ENCODE measurements around the gene CRMP1. TPM values are rescaled to one million over a fixed set of nuclear protein-coding genes. Genes with fewer than 3 reads are reported as not detected.

CRMP1 gene
- total and polyA plus RNA-seq, 9 of the 15 experiments (the other 6 are each of a cell fraction or from before 2014, with no cell fraction given): 0.03 to 0.04 TPM; not detected in 7

DNA sequence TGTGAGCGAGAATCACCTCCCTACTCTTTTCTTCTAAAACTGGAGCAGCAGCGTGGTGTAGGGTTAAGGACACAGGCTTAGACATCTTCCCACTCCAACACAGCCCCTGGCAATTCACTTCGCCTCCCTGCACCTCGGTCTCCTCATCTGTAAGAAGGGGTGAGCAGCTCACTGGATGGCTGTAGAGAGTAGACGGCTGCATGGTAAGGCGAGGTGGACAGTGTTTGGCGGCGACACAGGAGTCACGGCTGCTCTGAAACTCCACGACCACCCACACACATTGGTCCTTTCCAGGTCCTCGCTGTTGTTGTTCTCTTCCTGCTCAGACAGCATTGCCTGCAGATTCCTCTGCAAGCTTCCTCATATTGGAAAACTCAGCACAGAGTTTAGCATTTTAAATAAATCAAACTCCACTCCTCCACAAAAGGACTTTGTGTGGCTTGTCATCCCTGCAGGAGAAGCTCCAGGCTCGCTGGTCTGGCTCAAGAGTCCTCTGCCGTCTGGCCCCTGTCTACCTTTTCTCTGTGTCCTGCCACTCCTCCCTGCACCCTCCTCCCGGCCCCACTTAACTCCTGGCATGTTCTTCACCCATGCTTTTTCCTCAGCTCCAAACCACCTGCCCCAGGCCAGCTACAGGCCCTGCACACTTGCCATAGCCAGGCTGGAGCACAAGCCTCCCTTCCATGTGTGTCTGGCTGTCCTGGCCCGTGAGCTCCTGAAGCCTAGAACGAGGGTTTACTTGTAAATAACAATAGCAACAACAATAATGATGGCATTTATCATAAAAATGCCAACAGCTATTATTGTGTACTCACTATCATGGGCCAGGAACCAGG, 41.3 kb upstream of the CRMP1 start (continued):
- TF ChIP-seq, protein P1, sequence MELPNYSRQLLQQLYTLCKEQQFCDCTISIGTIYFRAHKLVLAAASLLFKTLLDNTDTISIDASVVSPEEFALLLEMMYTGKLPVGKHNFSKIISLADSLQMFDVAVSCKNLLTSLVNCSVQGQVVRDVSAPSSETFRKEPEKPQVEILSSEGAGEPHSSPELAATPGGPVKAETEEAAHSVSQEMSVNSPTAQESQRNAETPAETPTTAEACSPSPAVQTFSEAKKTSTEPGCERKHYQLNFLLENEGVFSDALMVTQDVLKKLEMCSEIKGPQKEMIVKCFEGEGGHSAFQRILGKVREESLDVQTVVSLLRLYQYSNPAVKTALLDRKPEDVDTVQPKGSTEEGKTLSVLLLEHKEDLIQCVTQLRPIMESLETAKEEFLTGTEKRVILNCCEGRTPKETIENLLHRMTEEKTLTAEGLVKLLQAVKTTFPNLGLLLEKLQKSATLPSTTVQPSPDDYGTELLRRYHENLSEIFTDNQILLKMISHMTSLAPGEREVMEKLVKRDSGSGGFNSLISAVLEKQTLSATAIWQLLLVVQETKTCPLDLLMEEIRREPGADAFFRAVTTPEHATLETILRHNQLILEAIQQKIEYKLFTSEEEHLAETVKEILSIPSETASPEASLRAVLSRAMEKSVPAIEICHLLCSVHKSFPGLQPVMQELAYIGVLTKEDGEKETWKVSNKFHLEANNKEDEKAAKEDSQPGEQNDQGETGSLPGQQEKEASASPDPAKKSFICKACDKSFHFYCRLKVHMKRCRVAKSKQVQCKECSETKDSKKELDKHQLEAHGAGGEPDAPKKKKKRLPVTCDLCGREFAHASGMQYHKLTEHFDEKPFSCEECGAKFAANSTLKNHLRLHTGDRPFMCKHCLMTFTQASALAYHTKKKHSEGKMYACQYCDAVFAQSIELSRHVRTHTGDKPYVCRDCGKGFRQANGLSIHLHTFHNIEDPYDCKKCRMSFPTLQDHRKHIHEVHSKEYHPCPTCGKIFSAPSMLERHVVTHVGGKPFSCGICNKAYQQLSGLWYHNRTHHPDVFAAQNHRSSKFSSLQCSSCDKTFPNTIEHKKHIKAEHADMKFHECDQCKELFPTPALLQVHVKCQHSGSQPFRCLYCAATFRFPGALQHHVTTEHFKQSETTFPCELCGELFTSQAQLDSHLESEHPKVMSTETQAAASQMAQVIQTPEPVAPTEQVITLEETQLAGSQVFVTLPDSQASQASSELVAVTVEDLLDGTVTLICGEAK (IDR thresholded peaks at IDR 0.05): no peak
- TF ChIP-seq, protein P1 (CRISPR knock-in tag; IDR thresholded peaks at IDR 0.05): no peak
- TF ChIP-seq SNIP1 (IDR thresholded peaks at IDR 0.05; ENCODE audit: low read depth): no peak
- TF ChIP-seq NFXL1 (CRISPR knock-in tag; IDR thresholded peaks at IDR 0.05): no peak
- TF ChIP-seq, protein P2, sequence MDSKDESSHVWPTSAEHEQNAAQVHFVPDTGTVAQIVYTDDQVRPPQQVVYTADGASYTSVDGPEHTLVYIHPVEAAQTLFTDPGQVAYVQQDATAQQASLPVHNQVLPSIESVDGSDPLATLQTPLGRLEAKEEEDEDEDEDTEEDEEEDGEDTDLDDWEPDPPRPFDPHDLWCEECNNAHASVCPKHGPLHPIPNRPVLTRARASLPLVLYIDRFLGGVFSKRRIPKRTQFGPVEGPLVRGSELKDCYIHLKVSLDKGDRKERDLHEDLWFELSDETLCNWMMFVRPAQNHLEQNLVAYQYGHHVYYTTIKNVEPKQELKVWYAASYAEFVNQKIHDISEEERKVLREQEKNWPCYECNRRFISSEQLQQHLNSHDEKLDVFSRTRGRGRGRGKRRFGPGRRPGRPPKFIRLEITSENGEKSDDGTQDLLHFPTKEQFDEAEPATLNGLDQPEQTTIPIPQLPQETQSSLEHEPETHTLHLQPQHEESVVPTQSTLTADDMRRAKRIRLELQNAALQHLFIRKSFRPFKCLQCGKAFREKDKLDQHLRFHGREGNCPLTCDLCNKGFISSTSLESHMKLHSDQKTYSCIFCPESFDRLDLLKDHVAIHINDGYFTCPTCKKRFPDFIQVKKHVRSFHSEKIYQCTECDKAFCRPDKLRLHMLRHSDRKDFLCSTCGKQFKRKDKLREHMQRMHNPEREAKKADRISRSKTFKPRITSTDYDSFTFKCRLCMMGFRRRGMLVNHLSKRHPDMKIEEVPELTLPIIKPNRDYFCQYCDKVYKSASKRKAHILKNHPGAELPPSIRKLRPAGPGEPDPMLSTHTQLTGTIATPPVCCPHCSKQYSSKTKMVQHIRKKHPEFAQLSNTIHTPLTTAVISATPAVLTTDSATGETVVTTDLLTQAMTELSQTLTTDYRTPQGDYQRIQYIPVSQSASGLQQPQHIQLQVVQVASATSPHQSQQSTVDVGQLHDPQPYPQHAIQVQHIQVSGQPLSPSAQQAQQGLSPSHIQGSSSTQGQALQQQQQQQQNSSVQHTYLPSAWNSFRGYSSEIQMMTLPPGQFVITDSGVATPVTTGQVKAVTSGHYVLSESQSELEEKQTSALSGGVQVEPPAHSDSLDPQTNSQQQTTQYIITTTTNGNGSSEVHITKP (IDR thresholded peaks at IDR 0.05; ENCODE audit: partially characterized antibody): no peak
